Fibroblast of pulmonary artery (primary cell): ENCODE data around the gene MED23.

Experiments used
- DNase-seq: peaks from one replicate; pipeline ENCODE4 v3.0.0-alpha.2; 2010; ENCODE audit warnings: low read depth
- H3K4me3 ChIP-seq: replicated peaks from 2 replicates; pipeline ENCODE4 v1.5.1; 2011; ENCODE audit warnings: low read depth, mild to moderate bottlenecking, control low read depth, low read length, moderate library complexity
- CTCF ChIP-seq: IDR thresholded peaks from 2 replicates; pipeline ENCODE4 v1.5.1; 2011; ENCODE audit warnings: mild to moderate bottlenecking, control low read depth, low read length, inconsistent platforms; ENCODE audit errors: missing control alignments

The MED23 gene

DNA sequence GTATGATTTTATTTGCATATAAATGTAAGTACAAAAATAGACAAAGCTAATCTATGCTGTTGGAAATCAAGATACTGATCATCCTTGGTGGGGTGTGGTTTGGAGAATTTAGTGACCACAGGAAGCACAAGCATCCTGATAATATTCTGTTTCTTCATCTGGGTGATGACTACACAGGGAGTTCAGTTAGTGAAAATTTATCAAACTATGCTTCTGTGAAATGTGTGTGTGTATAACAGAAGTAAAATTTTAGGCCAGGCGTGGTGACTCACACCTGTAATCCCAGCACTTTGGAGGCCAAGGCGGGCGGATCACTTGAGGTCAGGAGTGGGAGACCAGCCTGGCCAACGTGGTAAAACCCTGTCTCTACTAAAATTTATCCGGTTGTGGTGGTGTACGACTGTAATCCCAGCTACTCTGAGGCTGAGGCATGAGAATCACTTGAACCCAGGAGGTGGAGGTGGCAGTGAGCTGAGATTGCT is 29.6 kb upstream of the MED23 start:
- TF ChIP-seq CTCF: no peak
- DNase-seq: no peak

GRCh38 chr6:131657222-131657621 is 29.2 kb upstream of the MED23 start:
- no peak for DNase-seq
- no peak overlapping the region for H3K4me3 ChIP-seq
- no peak for TF ChIP-seq CTCF

More for the DNA sequence above, 29.6 kb upstream of the MED23 start:
- H3K4me3 ChIP-seq: no peak overlapping the region

DNA sequence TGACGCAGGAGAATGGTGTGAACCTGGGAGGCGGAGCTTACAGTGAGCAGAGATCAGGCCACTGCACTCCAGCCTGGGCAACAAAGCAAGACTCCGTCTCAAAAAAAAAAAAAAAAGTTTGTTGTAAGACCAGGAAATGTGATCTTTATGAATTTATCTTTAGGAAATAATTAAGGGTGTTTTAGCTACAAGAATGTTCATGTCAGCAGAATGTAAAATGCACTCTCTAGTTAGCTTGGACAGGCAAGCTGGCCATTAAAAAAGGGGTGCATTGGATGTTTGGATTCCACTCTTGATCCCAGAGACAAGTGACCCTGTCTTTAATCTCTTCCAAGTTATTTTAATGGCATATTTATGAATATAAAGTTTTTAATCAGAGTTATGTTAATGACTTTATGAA is 28.6 kb upstream of the MED23 start:
- H3K4me3 ChIP-seq: no peak overlapping the region
- TF ChIP-seq CTCF: no peak
- no peak for DNase-seq

- TF ChIP-seq CTCF: no peak
- no peak for DNase-seq
- H3K4me3 ChIP-seq: no peak overlapping the region
These were observed 27.9 kb upstream of the MED23 start for GRCh38 chr6:131655951-131656350.

GRCh38 chr6:131655387-131655786 is 27.3 kb upstream of the MED23 start:
- no peak for DNase-seq
- no peak for TF ChIP-seq CTCF
- no peak overlapping the region for H3K4me3 ChIP-seq

DNA sequence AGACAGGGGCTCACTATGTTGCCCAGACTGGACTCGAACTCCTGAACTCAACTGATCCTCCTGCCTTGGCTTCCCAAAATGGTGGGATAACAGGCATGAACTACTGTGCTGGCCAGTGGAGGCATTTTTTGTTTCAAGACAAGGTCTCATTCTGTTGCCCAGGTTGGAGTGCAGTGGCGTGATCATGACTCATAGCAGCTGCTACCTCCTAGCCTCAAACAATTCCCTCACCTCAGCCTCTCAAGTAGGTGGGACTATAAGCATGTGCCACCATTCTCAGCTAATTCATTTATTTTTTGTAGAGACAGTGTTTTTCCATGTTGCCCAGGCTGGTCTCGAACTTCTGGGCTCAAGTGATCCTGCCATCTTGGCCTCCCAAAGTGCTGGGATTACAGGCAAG is 26.3 kb upstream of the MED23 start:
- no peak for TF ChIP-seq CTCF
- no peak overlapping the region for H3K4me3 ChIP-seq
- no peak for DNase-seq

GRCh38 chr6:131652472-131652871 is 24.4 kb upstream of the MED23 start:
- no peak for TF ChIP-seq CTCF
- DNase-seq: no peak

More at GRCh38 chr6:131652472-131652871, 24.4 kb upstream of the MED23 start:
- H3K4me3 ChIP-seq: no peak overlapping the region
